Measurements from ENCODE around the gene SIRT6. TPM values are rescaled to one million over a fixed set of nuclear protein-coding genes. Genes with fewer than 3 reads are reported as not detected.

Gene SIRT6
- total RNA-seq, 1 experiment from 2014 or later: 22.2 TPM

DNA sequence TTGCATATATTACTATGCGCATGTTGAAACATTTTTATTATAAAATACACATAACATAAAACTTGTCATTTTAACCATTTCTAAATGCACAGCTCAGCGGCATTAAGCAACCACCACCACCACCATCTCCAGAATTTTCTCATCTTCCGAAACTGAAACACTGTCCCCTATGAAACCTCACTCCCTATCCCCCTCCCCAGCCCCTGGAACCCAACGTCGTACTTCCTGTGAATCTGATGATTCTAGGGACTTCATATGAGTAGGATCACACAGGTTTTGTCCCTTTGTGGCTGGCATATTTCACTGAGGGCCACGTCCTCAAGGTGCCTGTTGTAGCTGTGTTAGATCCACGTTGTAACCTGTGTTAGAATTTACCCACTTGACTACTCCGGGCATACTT, 57.7 kb downstream of the SIRT6 start:
- H3K4me2 ChIP-seq: peak overlapping the region; percentile 87
- ChIA-PET POLR2A (ENCODE audit: unreplicated experiment) (no interaction called here), CTCF (no interaction called here)
- H2AFZ ChIP-seq: peak overlapping the region; percentile 86
- no peaks in the 10 kb centered on the region for H3K27me3 ChIP-seq (ENCODE audit: insufficient read depth, low read depth)
- H3K79me2 ChIP-seq (ENCODE audit: low read depth): peaks cover 30% of the 10 kb centered on the region
- peaks cover 5% of the 10 kb centered on the region; the same call in 1 of the 2 replicates for H3F3A ChIP-seq (ENCODE audit: insufficient read depth, low read depth)
- H3K9me3 ChIP-seq (ENCODE audit: insufficient read depth, low read depth): no peaks in the 10 kb centered on the region
- no peaks in the 10 kb centered on the region; the same call in 1 of the 2 replicates for H4K20me1 ChIP-seq (ENCODE audit: insufficient read depth)
- no peak overlapping the region for H3K27ac ChIP-seq
- H3K36me3 ChIP-seq (ENCODE audit: low read depth): no peaks in the 10 kb centered on the region
- no peak for DNase-seq
- peak overlapping the region; percentile 59; the same call in 1 of the 2 replicates for H3K4me3 ChIP-seq
- TF ChIP-seq, protein P1, sequence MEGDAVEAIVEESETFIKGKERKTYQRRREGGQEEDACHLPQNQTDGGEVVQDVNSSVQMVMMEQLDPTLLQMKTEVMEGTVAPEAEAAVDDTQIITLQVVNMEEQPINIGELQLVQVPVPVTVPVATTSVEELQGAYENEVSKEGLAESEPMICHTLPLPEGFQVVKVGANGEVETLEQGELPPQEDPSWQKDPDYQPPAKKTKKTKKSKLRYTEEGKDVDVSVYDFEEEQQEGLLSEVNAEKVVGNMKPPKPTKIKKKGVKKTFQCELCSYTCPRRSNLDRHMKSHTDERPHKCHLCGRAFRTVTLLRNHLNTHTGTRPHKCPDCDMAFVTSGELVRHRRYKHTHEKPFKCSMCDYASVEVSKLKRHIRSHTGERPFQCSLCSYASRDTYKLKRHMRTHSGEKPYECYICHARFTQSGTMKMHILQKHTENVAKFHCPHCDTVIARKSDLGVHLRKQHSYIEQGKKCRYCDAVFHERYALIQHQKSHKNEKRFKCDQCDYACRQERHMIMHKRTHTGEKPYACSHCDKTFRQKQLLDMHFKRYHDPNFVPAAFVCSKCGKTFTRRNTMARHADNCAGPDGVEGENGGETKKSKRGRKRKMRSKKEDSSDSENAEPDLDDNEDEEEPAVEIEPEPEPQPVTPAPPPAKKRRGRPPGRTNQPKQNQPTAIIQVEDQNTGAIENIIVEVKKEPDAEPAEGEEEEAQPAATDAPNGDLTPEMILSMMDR (conservative IDR thresholded peaks at IDR 0.05): no peak
- TF ChIP-seq EZH2 (IDR thresholded peaks at IDR 0.05; ENCODE audit: low read depth): no peak
- BruUV-seq (replicated peaks): no TSS peak
- intact Hi-C loops (cut with micrococcal nuclease; ENCODE audit: unreplicated experiment): no loop called here
- 0 out of 2 replicates have a peak, but pooled peaks cover 5% of the 10 kb centered on the region for H3K4me1 ChIP-seq (replicated peaks; ENCODE audit: insufficient read depth)
- no peaks in the 10 kb centered on the region for H3K9me2 ChIP-seq (ENCODE audit: insufficient read depth)

Other genes starting within 250 kb of the SIRT6 start
- not detected in 2 replicates for gene NMRK2, start 249.5 kb downstream of the SIRT6 start, total RNA-seq (2021)
- gene DAPK3, start 211.5 kb downstream of the SIRT6 start, total RNA-seq (2021): 38.1 and 46.5 TPM in 2 replicates
- gene EEF2, start 197.1 kb downstream of the SIRT6 start, total RNA-seq (2021): 1,471 and 1,742 TPM in 2 replicates
- 25.5 and 26.5 TPM in 2 replicates for gene PIAS4, start 174.8 kb downstream of the SIRT6 start, total RNA-seq (2021)
- 41.2 and 48.2 TPM in 2 replicates for gene ZBTB7A, start 115.7 kb downstream of the SIRT6 start, total RNA-seq (2021)
- gene MAP2K2, start 58.4 kb downstream of the SIRT6 start, total RNA-seq (2021): 160 and 211 TPM in 2 replicates
- not detected in 2 replicates for gene CREB3L3, start 28.9 kb downstream of the SIRT6 start, total RNA-seq (2021)
- 0.79 and 1.0 TPM in 2 replicates for gene ANKRD24, start 126 bp upstream of the SIRT6 start, total RNA-seq (2021)
- not detected in 2 replicates for gene EBI3, start 47.0 kb upstream of the SIRT6 start, total RNA-seq (2021)
- gene YJU2, start 64.5 kb upstream of the SIRT6 start, total RNA-seq (2021): 8.7 and 11.0 TPM in 2 replicates
- gene SHD, start 96.7 kb upstream of the SIRT6 start, total RNA-seq (2021): not detected in 2 replicates
- gene TMIGD2, start 119.8 kb upstream of the SIRT6 start, total RNA-seq (2021): not detected in 2 replicates
- not detected in 2 replicates for gene FSD1, start 122.0 kb upstream of the SIRT6 start, total RNA-seq (2021)
- gene STAP2, start 156.3 kb upstream of the SIRT6 start, total RNA-seq (2021): 26.9 and 29.8 TPM in 2 replicates
- 12.6 and 19.1 TPM in 2 replicates for gene MPND, start 161.0 kb upstream of the SIRT6 start, total RNA-seq (2021)
- gene SH3GL1, start 218.0 kb upstream of the SIRT6 start, total RNA-seq (2021): 45.8 and 49.2 TPM in 2 replicates
- gene CHAF1A, start 220.1 kb upstream of the SIRT6 start, total RNA-seq (2021): 24.3 and 30.0 TPM in 2 replicates

Measured in PC-9 (cell line).